HepG2 (cell line): ENCODE data around the gene COMT. TPM values are rescaled to one million over a fixed set of nuclear protein-coding genes. Genes with fewer than 3 reads are reported as not detected.

Source experiments
- ATF1 ChIP-seq: IDR thresholded peaks from 2 replicates; pipeline ENCODE4 v1.6.1; 2016; ENCODE audit warnings: mild to moderate bottlenecking, control low read depth
- DMAP1 ChIP-seq: IDR thresholded peaks from 2 replicates; pipeline ENCODE4 v1.6.1; 2016
- GATAD1 ChIP-seq: IDR thresholded peaks from 2 replicates; pipeline ENCODE4 v1.6.1; 2016; ENCODE audit warnings: missing genetic modification reagents, missing compliant biosample characterization
- MAFK ChIP-seq, 2 experiments: IDR thresholded peaks in 1 of 2; conservative IDR thresholded peaks in 1 of 2; 2 replicates each; pipeline ENCODE4 v1.6.1; 2011; ENCODE audit warnings: improper control_type of control experiment in 2 of 2, low read length in 2 of 2
- MIER2 ChIP-seq: IDR thresholded peaks from 2 replicates; pipeline ENCODE4 v1.6.1; 2016; ENCODE audit warnings: missing biosample characterization, missing genetic modification reagents
- MTF2 ChIP-seq: sonication (generic); formaldehyde crosslinking; IDR thresholded peaks from 2 replicates; pipeline ENCODE4 v1.5.0; 2020; ENCODE audit warnings: missing genetic modification reagents, borderline replicate concordance
- MYC ChIP-seq: sonication (generic); formaldehyde crosslinking; IDR thresholded peaks from 2 replicates; pipeline ENCODE4 v1.9.0; 2021; ENCODE audit warnings: missing genetic modification reagents, borderline replicate concordance
- PCBP1 ChIP-seq: fragments of 200-400 bp; formaldehyde crosslinking; IDR thresholded peaks from 2 replicates; pipeline ENCODE4 v1.6.1; 2017; ENCODE audit warnings: mild to moderate bottlenecking, low read depth, low read length, borderline replicate concordance
- RBM39 ChIP-seq: fragments of 200-400 bp; formaldehyde crosslinking; IDR thresholded peaks from one replicate; pipeline ENCODE4 v1.6.1; 2018; ENCODE audit warnings: antibody characterized with exemption, mild to moderate bottlenecking, low read depth, low read length; ENCODE audit not compliant: poor library complexity, severe bottlenecking
- SNRNP70 ChIP-seq: fragments of 200-400 bp; formaldehyde crosslinking; IDR thresholded peaks from 2 replicates; pipeline ENCODE4 v1.6.1; 2017; ENCODE audit warnings: mild to moderate bottlenecking, low read depth, low read length, moderate library complexity
- ZFP1 ChIP-seq: IDR thresholded peaks from 2 replicates; pipeline ENCODE4 v1.6.1; 2016
- ZKSCAN5 ChIP-seq: sonication (generic); formaldehyde crosslinking; IDR thresholded peaks from 2 replicates; pipeline ENCODE4 v1.5.1; 2020; ENCODE audit warnings: mild to moderate bottlenecking, missing genetic modification reagents
- ZNF101 ChIP-seq: sonication (generic); formaldehyde crosslinking; IDR thresholded peaks from 2 replicates; pipeline ENCODE4 v1.4.0; 2020; ENCODE audit warnings: mild to moderate bottlenecking, low read depth, missing genetic modification reagents, borderline replicate concordance
- ZNF30 ChIP-seq: sonication (generic); formaldehyde crosslinking; IDR thresholded peaks from 2 replicates; pipeline ENCODE4 v1.5.0; 2020; ENCODE audit warnings: mild to moderate bottlenecking, missing genetic modification reagents
- ZNF816 ChIP-seq: sonication (generic); formaldehyde crosslinking; IDR thresholded peaks from 2 replicates; pipeline ENCODE4 v1.8.0; 2022; ENCODE audit warnings: missing genetic modification reagents, mild to moderate bottlenecking, borderline replicate concordance
- ZNF878 ChIP-seq: sonication (generic); formaldehyde crosslinking; IDR thresholded peaks from 2 replicates; pipeline ENCODE4 v1.8.1; 2023; ENCODE audit warnings: mild to moderate bottlenecking, missing genetic modification reagents, moderate library complexity
- polyA plus RNA-seq, 8 experiments: library from polyadenylated mRNA; depleted of rRNA in 3 of 8; stranded (reverse) in 7 of 8; unstranded in 1 of 8; fragments of >200 nt; fragmentation: Illumina TruSeq in 4 of 8; extraction: Trizol in 4 of 8; gene quantifications; 2 replicates each; pipeline versions ENCODE4 v1.2.1 to v1.2.3, GENCODE V29; 2011 to 2016; ENCODE audit warnings: low read depth in 4 of 8, missing spikeins in 1 of 8, mixed read lengths in 1 of 8; ENCODE audit not compliant: insufficient read depth in 1 of 8
- total RNA-seq, 5 experiments: library from RNA; depleted of rRNA; stranded (reverse); fragments of >200 nt; fragmentation: Illumina TruSeq; extraction: Trizol; gene quantifications; 2 replicates each; pipeline ENCODE4 v1.2.3, GENCODE V29; 2016; ENCODE audit warnings: low read depth in 1 of 5
- TF ChIP-seq, protein P1 (sequence below): sonication (generic); formaldehyde crosslinking; IDR thresholded peaks from 2 replicates; pipeline ENCODE4 v1.8.1; 2023; ENCODE audit warnings: missing genetic modification reagents, inconsistent platforms, borderline replicate concordance
- TF ChIP-seq, protein P2 (sequence below): sonication (generic); formaldehyde crosslinking; IDR thresholded peaks from 2 replicates; pipeline ENCODE4 v1.9.0; 2022; ENCODE audit warnings: missing genetic modification reagents, mild to moderate bottlenecking, borderline replicate concordance
- TF ChIP-seq, protein P3 (sequence below): sonication (generic); formaldehyde crosslinking; conservative IDR thresholded peaks from 2 replicates; pipeline ENCODE4 v1.4.0; 2020; ENCODE audit warnings: missing genetic modification reagents
- TF ChIP-seq, protein P4 (sequence below): sonication (generic); formaldehyde crosslinking; IDR thresholded peaks from 2 replicates; pipeline ENCODE4 v1.5.0; 2020; ENCODE audit warnings: missing genetic modification reagents, mild to moderate bottlenecking, borderline replicate concordance
- TF ChIP-seq, protein P5 (sequence below): sonication (generic); formaldehyde crosslinking; IDR thresholded peaks from 2 replicates; pipeline ENCODE4 v1.4.0; 2020; ENCODE audit warnings: missing genetic modification reagents, mild to moderate bottlenecking, borderline replicate concordance

Gene COMT
- total and polyA plus RNA-seq, 2 of the 13 experiments (the other 11 are each of a cell fraction or from before 2014, with no cell fraction given), result 156 to 162 TPM

DNA sequence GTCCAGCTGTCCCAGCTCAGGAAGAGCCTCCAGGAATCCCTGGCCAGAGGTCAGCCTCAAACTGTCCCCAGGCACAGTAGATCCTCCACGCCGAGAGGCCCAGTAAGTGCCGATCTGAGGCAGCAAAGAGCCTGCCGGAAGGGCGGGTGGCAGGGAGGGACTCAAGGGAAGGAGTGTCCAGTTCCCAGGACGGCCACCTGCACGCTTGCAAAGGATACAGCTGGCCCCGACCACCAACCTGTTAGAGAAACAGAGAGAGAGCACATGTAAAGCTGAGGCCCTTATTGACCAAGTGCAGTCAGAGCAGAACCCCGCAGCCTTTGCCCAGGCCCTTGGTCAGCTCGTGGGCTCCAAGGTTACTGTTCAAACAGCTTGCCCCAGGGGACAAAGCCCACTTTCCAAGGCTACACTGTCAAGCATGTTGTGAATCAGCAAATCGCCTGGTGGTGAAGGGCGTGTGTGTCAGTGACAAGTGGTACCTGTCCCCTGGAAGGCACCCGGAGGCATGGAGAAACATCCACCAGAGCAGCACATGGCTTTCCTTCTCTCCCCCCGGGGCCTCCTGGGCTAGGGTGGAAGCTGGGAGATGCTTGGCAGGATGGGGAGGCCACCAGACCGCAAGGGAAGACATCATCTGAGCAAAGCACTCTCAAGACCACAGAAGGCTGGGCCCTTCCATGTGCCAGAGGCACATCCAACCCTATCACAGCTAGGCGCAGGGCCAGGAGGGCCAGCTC, 42.6 kb upstream of the COMT start (continued):
- TF ChIP-seq MAFK (conservative IDR thresholded peaks at IDR 0.05 in 1 of 2, IDR thresholded peaks at IDR 0.05 in 1 of 2; ENCODE audit: low read length in 2 of 2) (peak; percentile 49 to 51; a peak in 3 of 4 replicates), SNRNP70 (no peak), MIER2 (CRISPR knock-in tag) (no peak), ZNF30 (CRISPR knock-in tag) (no peak), RBM39 (no peak), ATF1 (CRISPR knock-in tag) (no peak), PCBP1 (no peak), DMAP1 (peak; percentile 53; the same call in 1 of the 2 replicates), ZNF101 (CRISPR knock-in tag) (no peak), ZKSCAN5 (no peak), MYC (CRISPR knock-in tag) (peak; percentile 94), GATAD1 (CRISPR knock-in tag) (peak; percentile 19; the same call in 1 of the 2 replicates), MTF2 (CRISPR knock-in tag) (no peak), ZNF878 (CRISPR knock-in tag) (no peak), ZNF816 (0 out of 2 replicates have a peak, but pooled peaks have one; percentile 74), ZFP1 (0 out of 2 replicates have a peak, but pooled peaks have one; percentile 22)
- TF ChIP-seq, protein P1, sequence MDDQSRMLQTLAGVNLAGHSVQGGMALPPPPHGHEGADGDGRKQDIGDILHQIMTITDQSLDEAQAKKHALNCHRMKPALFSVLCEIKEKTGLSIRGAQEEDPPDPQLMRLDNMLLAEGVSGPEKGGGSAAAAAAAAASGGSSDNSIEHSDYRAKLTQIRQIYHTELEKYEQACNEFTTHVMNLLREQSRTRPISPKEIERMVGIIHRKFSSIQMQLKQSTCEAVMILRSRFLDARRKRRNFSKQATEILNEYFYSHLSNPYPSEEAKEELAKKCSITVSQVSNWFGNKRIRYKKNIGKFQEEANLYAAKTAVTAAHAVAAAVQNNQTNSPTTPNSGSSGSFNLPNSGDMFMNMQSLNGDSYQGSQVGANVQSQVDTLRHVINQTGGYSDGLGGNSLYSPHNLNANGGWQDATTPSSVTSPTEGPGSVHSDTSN (CRISPR knock-in tag), result no peak
- TF ChIP-seq, protein P2, sequence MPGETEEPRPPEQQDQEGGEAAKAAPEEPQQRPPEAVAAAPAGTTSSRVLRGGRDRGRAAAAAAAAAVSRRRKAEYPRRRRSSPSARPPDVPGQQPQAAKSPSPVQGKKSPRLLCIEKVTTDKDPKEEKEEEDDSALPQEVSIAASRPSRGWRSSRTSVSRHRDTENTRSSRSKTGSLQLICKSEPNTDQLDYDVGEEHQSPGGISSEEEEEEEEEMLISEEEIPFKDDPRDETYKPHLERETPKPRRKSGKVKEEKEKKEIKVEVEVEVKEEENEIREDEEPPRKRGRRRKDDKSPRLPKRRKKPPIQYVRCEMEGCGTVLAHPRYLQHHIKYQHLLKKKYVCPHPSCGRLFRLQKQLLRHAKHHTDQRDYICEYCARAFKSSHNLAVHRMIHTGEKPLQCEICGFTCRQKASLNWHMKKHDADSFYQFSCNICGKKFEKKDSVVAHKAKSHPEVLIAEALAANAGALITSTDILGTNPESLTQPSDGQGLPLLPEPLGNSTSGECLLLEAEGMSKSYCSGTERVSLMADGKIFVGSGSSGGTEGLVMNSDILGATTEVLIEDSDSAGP, result peak; percentile 26; the same call in 1 of the 2 replicates
- TF ChIP-seq, protein P3, sequence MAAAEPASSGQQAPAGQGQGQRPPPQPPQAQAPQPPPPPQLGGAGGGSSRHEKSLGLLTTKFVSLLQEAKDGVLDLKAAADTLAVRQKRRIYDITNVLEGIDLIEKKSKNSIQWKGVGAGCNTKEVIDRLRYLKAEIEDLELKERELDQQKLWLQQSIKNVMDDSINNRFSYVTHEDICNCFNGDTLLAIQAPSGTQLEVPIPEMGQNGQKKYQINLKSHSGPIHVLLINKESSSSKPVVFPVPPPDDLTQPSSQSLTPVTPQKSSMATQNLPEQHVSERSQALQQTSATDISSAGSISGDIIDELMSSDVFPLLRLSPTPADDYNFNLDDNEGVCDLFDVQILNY (CRISPR knock-in tag), result no peak
- TF ChIP-seq, protein P4, sequence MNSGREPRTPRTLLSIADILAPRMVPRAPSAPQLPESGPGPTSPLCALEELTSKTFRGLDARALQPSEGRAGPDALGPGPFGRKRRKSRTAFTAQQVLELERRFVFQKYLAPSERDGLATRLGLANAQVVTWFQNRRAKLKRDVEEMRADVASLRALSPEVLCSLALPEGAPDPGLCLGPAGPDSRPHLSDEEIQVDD (CRISPR knock-in tag), result no peak
- TF ChIP-seq, protein P5, sequence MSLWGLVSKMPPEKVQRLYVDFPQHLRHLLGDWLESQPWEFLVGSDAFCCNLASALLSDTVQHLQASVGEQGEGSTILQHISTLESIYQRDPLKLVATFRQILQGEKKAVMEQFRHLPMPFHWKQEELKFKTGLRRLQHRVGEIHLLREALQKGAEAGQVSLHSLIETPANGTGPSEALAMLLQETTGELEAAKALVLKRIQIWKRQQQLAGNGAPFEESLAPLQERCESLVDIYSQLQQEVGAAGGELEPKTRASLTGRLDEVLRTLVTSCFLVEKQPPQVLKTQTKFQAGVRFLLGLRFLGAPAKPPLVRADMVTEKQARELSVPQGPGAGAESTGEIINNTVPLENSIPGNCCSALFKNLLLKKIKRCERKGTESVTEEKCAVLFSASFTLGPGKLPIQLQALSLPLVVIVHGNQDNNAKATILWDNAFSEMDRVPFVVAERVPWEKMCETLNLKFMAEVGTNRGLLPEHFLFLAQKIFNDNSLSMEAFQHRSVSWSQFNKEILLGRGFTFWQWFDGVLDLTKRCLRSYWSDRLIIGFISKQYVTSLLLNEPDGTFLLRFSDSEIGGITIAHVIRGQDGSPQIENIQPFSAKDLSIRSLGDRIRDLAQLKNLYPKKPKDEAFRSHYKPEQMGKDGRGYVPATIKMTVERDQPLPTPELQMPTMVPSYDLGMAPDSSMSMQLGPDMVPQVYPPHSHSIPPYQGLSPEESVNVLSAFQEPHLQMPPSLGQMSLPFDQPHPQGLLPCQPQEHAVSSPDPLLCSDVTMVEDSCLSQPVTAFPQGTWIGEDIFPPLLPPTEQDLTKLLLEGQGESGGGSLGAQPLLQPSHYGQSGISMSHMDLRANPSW (CRISPR knock-in tag), result no peak
